SK-N-SH treated with all-trans-retinoic acid at 6 μM for 48 hours (cell line): ENCODE results near the gene PCSK5.
"Not testable (repeated sequence)": the region's sequence is repeated elsewhere in the genome, so short reads cannot be mapped to it uniquely, and the experiment has no call there.

Experiments
- ATAC-seq: fragments of 200-7000 bp; cut with Tn5 transposase; 3 replicates; pipeline ENCODE4 v1.9.1; 2020; ENCODE audit warnings: mild to moderate bottlenecking, moderate library complexity
- ARNTL ChIP-seq: fragments of 450-650 bp; formaldehyde crosslinking; IDR thresholded peaks from 2 replicates; pipeline ENCODE4 v1.5.0; 2020; ENCODE audit warnings: low read depth, mild to moderate bottlenecking, moderate library complexity, borderline replicate concordance
- BACH2 ChIP-seq: fragments of 250-450 bp; sonication (Bioruptor Pico); IDR thresholded peaks from 2 replicates; pipeline ENCODE4 v1.9.0; 2021; ENCODE audit warnings: mild to moderate bottlenecking, borderline replicate concordance
- CSDC2 ChIP-seq: fragments of 250-450 bp; sonication (Bioruptor Pico); IDR thresholded peaks from 2 replicates; pipeline ENCODE4 v1.5.0; 2020; ENCODE audit warnings: mild to moderate bottlenecking, moderate library complexity
- ESRRG ChIP-seq: fragments of 250-450 bp; sonication (Bioruptor Pico); IDR thresholded peaks from 2 replicates; pipeline ENCODE4 v1.6.1; 2021; ENCODE audit warnings: mild to moderate bottlenecking
- GLIS3 ChIP-seq: fragments of 250-450 bp; sonication (Bioruptor Pico); IDR thresholded peaks from 2 replicates; pipeline ENCODE4 v1.5.0; 2020; ENCODE audit warnings: mild to moderate bottlenecking, moderate library complexity
- ISL1 ChIP-seq: fragments of 250-450 bp; sonication (Bioruptor Pico); IDR thresholded peaks from 2 replicates; pipeline ENCODE4 v2.1.2; 2022; ENCODE audit warnings: mild to moderate bottlenecking, moderate library complexity
- OSR1 ChIP-seq: fragments of 250-450 bp; sonication (Bioruptor Pico); IDR thresholded peaks from 2 replicates; pipeline ENCODE4 v1.8.0; 2022; ENCODE audit warnings: moderate library complexity, mild to moderate bottlenecking, inconsistent platforms
- PPARA ChIP-seq: fragments of 250-450 bp; sonication (Bioruptor Pico); IDR thresholded peaks from 2 replicates; pipeline ENCODE4 v1.5.0; 2020; ENCODE audit warnings: mild to moderate bottlenecking, borderline replicate concordance
- RARB ChIP-seq: fragments of 250-450 bp; sonication (Bioruptor Pico); IDR thresholded peaks from 2 replicates; pipeline ENCODE4 v1.8.0; 2021; ENCODE audit warnings: mild to moderate bottlenecking, moderate library complexity
- SNAI2 ChIP-seq: fragments of 250-450 bp; sonication (Bioruptor Pico); IDR thresholded peaks from 2 replicates; pipeline ENCODE4 v1.5.0; 2020; ENCODE audit warnings: mild to moderate bottlenecking, moderate library complexity
- TOX ChIP-seq: fragments of 250-450 bp; sonication (Bioruptor Pico); IDR thresholded peaks from 2 replicates; pipeline ENCODE4 v1.8.0; 2021; ENCODE audit warnings: mild to moderate bottlenecking, moderate library complexity, borderline replicate concordance
- TSHZ2 ChIP-seq: fragments of 250-450 bp; sonication (Bioruptor Pico); IDR thresholded peaks from 2 replicates; pipeline ENCODE4 v1.5.0; 2020; ENCODE audit warnings: mild to moderate bottlenecking, moderate library complexity
- ZC3H10 ChIP-seq: fragments of 250-450 bp; sonication (Bioruptor Pico); IDR thresholded peaks from 2 replicates; pipeline ENCODE4 v1.5.1; 2021; ENCODE audit warnings: mild to moderate bottlenecking, moderate library complexity
- ZFP3 ChIP-seq: fragments of 250-450 bp; sonication (Bioruptor Pico); IDR thresholded peaks from 2 replicates; pipeline ENCODE4 v1.5.0; 2020; ENCODE audit warnings: mild to moderate bottlenecking, moderate library complexity
- ZFP30 ChIP-seq: fragments of 450-650 bp; formaldehyde crosslinking; IDR thresholded peaks from 2 replicates; pipeline ENCODE4 v1.5.0; 2022; ENCODE audit warnings: mild to moderate bottlenecking, moderate library complexity
- ZNF565 ChIP-seq: fragments of 450-650 bp; formaldehyde crosslinking; conservative IDR thresholded peaks from 2 replicates; pipeline ENCODE4 v1.5.0; 2020; ENCODE audit warnings: low read depth, mild to moderate bottlenecking, moderate library complexity
- ZNF70 ChIP-seq: fragments of 450-650 bp; formaldehyde crosslinking; IDR thresholded peaks from 2 replicates; pipeline ENCODE4 v1.5.0; 2020; ENCODE audit warnings: mild to moderate bottlenecking, moderate library complexity
- ZNF8 ChIP-seq: fragments of 450-650 bp; formaldehyde crosslinking; IDR thresholded peaks from 2 replicates; pipeline ENCODE4 v1.5.0; 2020; ENCODE audit warnings: mild to moderate bottlenecking, moderate library complexity
- TF ChIP-seq, protein P1 (sequence below): fragments of 250-450 bp; sonication (Bioruptor Pico); IDR thresholded peaks from 2 replicates; pipeline ENCODE4 v1.5.1; 2021; ENCODE audit warnings: mild to moderate bottlenecking, moderate library complexity
- TF ChIP-seq, protein P2 (sequence below): fragments of 250-450 bp; sonication (Bioruptor Pico); IDR thresholded peaks from 2 replicates; pipeline ENCODE4 v1.5.1; 2020; ENCODE audit warnings: low read depth, mild to moderate bottlenecking, moderate library complexity
- TF ChIP-seq, protein P3 (sequence below): fragments of 250-450 bp; sonication (Bioruptor Pico); IDR thresholded peaks from 2 replicates; pipeline ENCODE4 v1.8.0; 2020; ENCODE audit warnings: mild to moderate bottlenecking, moderate library complexity, borderline replicate concordance

PCSK5 gene

DNA sequence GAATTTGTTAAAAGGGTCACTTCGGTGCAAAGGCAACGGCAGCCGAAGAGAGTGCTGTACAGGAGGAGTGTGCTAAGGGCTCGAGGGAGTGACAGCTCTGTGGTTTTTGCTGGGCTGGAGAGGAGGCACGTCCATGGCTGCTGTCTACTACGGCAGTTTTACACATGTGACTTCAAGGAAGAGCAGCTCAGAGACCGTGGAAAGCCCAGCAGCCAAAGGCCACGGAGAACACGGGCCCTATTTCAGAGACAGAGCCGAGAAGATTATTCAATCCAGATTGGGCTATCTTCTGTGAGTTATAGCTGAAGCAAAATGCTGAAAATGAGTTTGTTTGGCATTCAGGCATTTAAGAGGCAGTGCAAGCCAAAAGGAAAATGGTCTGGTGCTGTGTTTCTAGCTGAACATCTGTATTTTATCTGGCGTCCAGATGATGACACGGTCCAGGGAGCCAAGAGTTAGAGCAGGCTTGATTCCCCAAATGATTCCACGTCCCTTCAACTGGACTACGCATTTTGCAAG lies 407.3 kb downstream of the PCSK5 start:
- ATAC-seq: peak; percentile 57
- TF ChIP-seq ISL1 (CRISPR knock-in tag): no peak
- TF ChIP-seq RARB (CRISPR knock-in tag): no peak

DNA sequence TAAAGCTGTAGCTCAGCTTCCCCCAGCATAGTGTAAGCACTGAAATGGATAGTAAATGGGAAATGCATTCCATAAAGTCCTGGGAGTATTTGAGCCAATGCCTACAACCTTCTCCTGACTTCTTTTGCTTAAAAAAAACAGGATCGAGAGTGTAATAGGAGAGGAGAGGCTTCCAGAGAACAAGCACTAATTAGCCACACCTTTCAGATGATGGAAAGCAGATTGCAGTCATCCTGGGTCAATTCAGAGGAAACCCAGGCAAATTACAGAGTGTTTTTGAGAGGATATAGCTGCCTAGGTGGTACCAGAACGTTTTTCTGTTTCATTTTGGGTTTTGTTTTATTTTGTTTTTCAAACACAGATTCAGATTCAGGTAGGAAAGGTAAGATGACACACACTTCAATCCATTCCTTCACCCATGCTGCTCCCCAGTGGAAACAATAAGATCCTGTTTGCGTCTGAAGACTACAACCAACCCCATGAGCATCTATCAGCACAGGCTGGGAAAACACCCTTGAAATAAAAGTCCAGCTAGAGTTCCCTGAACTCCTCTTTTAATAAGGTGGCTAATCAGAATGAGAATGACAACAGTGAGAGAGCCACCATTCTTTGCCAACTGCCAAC lies 408.2 kb downstream of the PCSK5 start:
- no peak for ATAC-seq
- no peak for TF ChIP-seq TOX (CRISPR knock-in tag)
- no peak for TF ChIP-seq ZFP3 (CRISPR knock-in tag)

DNA sequence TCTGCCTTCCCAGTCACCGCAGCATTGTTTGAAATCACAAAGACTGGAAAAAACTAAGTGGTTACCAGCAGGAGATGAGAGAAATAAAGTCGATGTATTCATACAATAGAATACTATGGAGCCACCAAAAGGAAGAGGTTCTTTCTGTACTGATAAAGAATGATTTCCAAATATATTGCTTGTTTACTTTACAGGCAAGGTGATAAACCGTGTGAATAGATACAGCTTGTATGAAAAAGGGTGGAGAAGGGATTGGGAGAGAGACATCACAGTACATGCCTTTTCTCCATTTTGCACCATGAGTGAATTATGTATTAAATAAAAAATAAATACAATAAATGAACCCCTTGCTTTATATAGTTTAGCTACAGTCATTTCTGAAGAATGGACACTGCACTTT lies 412.1 kb downstream of the PCSK5 start:
- ATAC-seq: no peak; the same call in 1 of the 3 replicates
- TF ChIP-seq BACH2 (CRISPR knock-in tag): no peak
- no peak for TF ChIP-seq ZNF8 (CRISPR knock-in tag)
- no peak for TF ChIP-seq ESRRG
- TF ChIP-seq CSDC2 (CRISPR knock-in tag): no peak
- TF ChIP-seq, protein P1, sequence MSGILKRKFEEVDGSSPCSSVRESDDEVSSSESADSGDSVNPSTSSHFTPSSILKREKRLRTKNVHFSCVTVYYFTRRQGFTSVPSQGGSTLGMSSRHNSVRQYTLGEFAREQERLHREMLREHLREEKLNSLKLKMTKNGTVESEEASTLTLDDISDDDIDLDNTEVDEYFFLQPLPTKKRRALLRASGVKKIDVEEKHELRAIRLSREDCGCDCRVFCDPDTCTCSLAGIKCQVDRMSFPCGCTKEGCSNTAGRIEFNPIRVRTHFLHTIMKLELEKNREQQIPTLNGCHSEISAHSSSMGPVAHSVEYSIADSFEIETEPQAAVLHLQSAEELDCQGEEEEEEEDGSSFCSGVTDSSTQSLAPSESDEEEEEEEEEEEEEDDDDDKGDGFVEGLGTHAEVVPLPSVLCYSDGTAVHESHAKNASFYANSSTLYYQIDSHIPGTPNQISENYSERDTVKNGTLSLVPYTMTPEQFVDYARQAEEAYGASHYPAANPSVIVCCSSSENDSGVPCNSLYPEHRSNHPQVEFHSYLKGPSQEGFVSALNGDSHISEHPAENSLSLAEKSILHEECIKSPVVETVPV (CRISPR knock-in tag): no peak
- TF ChIP-seq PPARA (CRISPR knock-in tag): no peak
- no peak for TF ChIP-seq ZNF70 (CRISPR knock-in tag)
- TF ChIP-seq, protein P2, sequence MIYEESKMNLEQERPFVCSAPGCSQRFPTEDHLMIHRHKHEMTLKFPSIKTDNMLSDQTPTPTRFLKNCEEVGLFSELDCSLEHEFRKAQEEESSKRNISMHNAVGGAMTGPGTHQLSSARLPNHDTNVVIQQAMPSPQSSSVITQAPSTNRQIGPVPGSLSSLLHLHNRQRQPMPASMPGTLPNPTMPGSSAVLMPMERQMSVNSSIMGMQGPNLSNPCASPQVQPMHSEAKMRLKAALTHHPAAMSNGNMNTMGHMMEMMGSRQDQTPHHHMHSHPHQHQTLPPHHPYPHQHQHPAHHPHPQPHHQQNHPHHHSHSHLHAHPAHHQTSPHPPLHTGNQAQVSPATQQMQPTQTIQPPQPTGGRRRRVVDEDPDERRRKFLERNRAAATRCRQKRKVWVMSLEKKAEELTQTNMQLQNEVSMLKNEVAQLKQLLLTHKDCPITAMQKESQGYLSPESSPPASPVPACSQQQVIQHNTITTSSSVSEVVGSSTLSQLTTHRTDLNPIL (CRISPR knock-in tag): no peak
- no peak for TF ChIP-seq OSR1 (CRISPR knock-in tag)
- no peak for TF ChIP-seq TOX (CRISPR knock-in tag)
- no peak for TF ChIP-seq TSHZ2
- TF ChIP-seq RARB (CRISPR knock-in tag): no peak
- TF ChIP-seq ZFP3 (CRISPR knock-in tag): no peak
- TF ChIP-seq ZC3H10 (CRISPR knock-in tag): no peak
- TF ChIP-seq, protein P3, sequence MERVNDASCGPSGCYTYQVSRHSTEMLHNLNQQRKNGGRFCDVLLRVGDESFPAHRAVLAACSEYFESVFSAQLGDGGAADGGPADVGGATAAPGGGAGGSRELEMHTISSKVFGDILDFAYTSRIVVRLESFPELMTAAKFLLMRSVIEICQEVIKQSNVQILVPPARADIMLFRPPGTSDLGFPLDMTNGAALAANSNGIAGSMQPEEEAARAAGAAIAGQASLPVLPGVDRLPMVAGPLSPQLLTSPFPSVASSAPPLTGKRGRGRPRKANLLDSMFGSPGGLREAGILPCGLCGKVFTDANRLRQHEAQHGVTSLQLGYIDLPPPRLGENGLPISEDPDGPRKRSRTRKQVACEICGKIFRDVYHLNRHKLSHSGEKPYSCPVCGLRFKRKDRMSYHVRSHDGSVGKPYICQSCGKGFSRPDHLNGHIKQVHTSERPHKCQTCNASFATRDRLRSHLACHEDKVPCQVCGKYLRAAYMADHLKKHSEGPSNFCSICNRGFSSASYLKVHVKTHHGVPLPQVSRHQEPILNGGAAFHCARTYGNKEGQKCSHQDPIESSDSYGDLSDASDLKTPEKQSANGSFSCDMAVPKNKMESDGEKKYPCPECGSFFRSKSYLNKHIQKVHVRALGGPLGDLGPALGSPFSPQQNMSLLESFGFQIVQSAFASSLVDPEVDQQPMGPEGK: no peak
- TF ChIP-seq ARNTL (CRISPR knock-in tag): no peak
- no peak for TF ChIP-seq GLIS3 (CRISPR knock-in tag)

DNA sequence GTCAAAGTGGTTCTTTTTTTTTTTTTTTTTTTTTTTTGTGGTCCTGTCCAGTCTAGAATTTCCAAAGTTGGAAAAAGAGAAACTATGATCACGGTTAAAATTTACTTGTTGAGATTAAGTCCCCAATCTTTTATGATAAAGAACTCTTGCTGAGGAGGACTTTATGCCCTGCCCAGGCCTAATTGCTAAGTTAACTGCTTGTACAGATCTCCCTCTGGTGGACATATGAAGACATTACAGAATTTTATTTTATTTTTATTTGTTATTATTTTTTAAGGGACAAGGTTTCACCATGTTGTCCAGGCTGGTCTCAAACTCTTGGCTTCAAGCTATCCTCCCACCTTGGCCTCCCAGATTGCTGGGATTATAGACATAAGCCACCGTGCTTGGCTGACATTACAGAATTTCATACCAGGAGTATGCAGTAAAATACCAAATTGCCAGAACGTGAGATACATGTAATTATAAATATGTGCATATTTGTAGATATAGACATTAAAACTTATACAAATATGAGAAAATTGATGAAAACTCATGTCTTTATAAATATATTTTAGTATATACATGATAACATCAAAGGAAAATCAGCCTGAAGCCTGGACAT lies 412.6 kb downstream of the PCSK5 start:
- ATAC-seq: peak; percentile 77
- TF ChIP-seq, protein P3: no peak
- TF ChIP-seq SNAI2 (no peak), ZFP30 (CRISPR knock-in tag) (no peak), ESRRG (no peak), TSHZ2 (no peak), OSR1 (CRISPR knock-in tag) (no peak), ZNF565 (no peak), ARNTL (CRISPR knock-in tag) (no peak)
- TF ChIP-seq, protein P1 (CRISPR knock-in tag): no peak

DNA sequence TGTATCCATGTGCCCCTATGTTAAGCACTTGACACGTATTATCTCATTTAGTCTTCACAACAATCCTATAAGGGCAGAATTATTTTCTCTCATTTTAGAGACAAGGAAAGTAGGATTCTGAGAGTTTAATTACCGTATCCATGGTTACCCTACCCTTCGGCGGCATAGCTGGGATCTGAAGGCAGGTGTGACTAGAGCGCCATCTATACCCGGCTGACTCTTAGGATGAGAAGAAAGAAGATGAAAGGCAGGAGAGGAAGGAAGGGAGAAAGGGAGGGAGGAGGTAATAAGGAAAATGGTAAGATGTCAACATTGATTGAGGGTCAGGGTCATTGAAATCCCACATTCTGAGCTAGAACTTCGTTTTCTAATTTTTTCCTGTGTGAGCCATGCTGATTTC lies 416.6 kb downstream of the PCSK5 start:
- ATAC-seq: not testable (repeated sequence)
